Thoracic aorta (tissue), 2 donors: ENCODE results near the gene DEF6. TPM values are rescaled to one million over a fixed set of nuclear protein-coding genes. Genes with fewer than 3 reads are reported as not detected.
"Not testable (repeated sequence)": the region's sequence is repeated elsewhere in the genome, so short reads cannot be mapped to it uniquely, and the experiment has no call there.

ENCODE experiments used
- ATAC-seq: fragments of 150-250 bp; one replicate; pipeline ENCODE4 v1.8.0; 2017; ENCODE audit warnings: low read depth; ENCODE audit not compliant: insufficient number of reproducible peaks, low FRiP score
- DNase-seq: peaks from one replicate; pipeline ENCODE4 v3.0.0-alpha.2; 2020; ENCODE audit warnings: low spot score
- H3K27ac ChIP-seq, 2 donors: fragments of 200-600 bp; sonication (generic); 1 replicate in 1 of 2; 2 replicates in 1 of 2; pipeline ENCODE4 v1.5.1; 2016; ENCODE audit warnings: mild to moderate bottlenecking in 2 of 2, moderate library complexity in 2 of 2
- H3K27me3 ChIP-seq: fragments of 200-600 bp; sonication (generic); replicated peaks from 2 replicates; pipeline ENCODE4 v1.6.0; 2016; ENCODE audit warnings: mild to moderate bottlenecking; ENCODE audit not compliant: insufficient read depth
- H3K36me3 ChIP-seq: fragments of 200-600 bp; sonication (generic); one replicate; pipeline ENCODE4 v1.5.1; 2016
- H3K4me1 ChIP-seq, 2 donors: fragments of 200-600 bp; sonication (generic); 1 replicate in 1 of 2; 2 replicates in 1 of 2; pipeline versions ENCODE4 v1.5.1 to v1.6.0; 2016; ENCODE audit warnings: low read depth in 2 of 2, mild to moderate bottlenecking in 1 of 2; ENCODE audit not compliant: control insufficient read depth in 1 of 2
- H3K4me3 ChIP-seq: fragments of 200-600 bp; sonication (generic); 2 replicates; pipeline ENCODE4 v1.5.1; 2016; ENCODE audit warnings: mild to moderate bottlenecking
- H3K9me3 ChIP-seq: fragments of 200-600 bp; sonication (generic); 2 replicates; pipeline ENCODE4 v1.5.1; 2016
- CTCF ChIP-seq: fragments of 200-600 bp; sonication (generic); IDR thresholded peaks from one replicate; pipeline ENCODE4 v1.5.1; 2019; ENCODE audit warnings: antibody characterized with exemption
- total RNA-seq, 2 donors: library from RNA; depleted of rRNA; stranded (reverse); fragments of >200 nt; gene quantifications; one replicate each; pipeline versions ENCODE4 v1.1.0 to v1.2.3, GENCODE V29; 2016

The DEF6 gene
- total RNA-seq, 2 donors from 2014 or later, result 7.6 to 9.1 TPM

- no peaks in the 10 kb centered on the region for H3K36me3 ChIP-seq
- no peaks in the 10 kb centered on the region for H3K9me3 ChIP-seq
- H3K27me3 ChIP-seq, result no peaks in the 10 kb centered on the region
- TF ChIP-seq CTCF, result no peak
- no peak for DNase-seq
- no peak overlapping the region for H3K4me3 ChIP-seq
- H3K4me1 ChIP-seq, result peaks cover 0 to 4% of the 10 kb centered on the region in 2 donors
- no peak overlapping the region for H3K27ac ChIP-seq
- ATAC-seq, result no peak
These were observed 5.1 kb downstream of the DEF6 start for GRCh38 chr6:35302604-35303241.

DNA sequence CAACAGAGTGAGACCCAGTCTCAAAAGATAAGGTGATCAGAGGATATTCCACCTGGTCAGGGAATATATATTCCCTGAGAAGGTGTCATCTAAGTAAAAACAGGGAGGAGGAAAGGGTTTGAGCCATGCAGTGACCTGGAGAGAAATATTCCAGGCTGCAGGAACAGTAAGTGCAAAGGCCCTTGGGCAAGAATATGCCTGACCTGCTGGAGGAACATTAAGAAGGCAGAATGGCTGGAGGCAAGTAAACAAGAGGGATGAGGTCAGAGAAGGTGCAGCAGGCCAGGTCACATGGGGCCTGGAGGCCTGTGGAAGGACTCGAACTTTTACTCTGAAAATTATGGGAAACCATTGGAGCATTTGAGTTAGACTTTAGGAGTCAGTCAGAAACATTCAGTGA lies 6.7 kb downstream of the DEF6 start:
- TF ChIP-seq CTCF, result no peak
- DNase-seq, result no peak
- Histone ChIP-seq H3K36me3 (no peaks in the 10 kb centered on the region), H3K4me1 (no peaks in the 10 kb centered on the region), H3K4me3 (no peak overlapping the region), H3K27ac (no peak overlapping the region), H3K27me3 (no peaks in the 10 kb centered on the region), H3K9me3 (no peaks in the 10 kb centered on the region)
- ATAC-seq, result no peak

GRCh38 chr6:35305117-35305516 lies 7.5 kb downstream of the DEF6 start:
- no peak overlapping the region for H3K27ac ChIP-seq
- no peak for DNase-seq
- H3K4me1 ChIP-seq, result no peaks in the 10 kb centered on the region
- no peak for TF ChIP-seq CTCF
- H3K27me3 ChIP-seq, result no peaks in the 10 kb centered on the region
- H3K4me3 ChIP-seq, result no peak overlapping the region
- H3K36me3 ChIP-seq, result no peaks in the 10 kb centered on the region
- ATAC-seq, result no peak
- no peaks in the 10 kb centered on the region for H3K9me3 ChIP-seq

DNA sequence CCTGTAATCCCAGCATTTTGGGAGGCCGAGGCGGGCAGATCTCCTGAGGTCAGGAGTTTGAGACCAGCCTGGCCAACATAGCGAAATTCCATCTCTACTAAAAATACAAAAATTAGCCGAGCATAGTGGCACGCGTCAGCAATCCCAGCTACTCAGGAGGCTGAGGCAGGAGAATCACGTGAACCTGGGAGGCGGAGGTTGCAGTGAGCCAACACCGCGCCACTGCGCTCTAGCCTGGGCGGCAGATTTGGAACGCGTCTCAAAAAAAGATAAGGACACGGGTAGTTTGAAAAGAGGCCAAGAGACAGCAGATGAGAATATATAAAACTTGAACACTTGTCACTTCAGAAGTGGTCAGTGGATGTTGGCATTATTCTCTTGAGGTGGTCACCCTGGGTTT lies 9.5 kb downstream of the DEF6 start:
- DNase-seq, H3K36me3 ChIP-seq, ATAC-seq, H3K4me3 ChIP-seq, H3K9me3 ChIP-seq, H3K27me3 ChIP-seq, H3K4me1 ChIP-seq, H3K27ac ChIP-seq: not testable (repeated sequence)

DNA sequence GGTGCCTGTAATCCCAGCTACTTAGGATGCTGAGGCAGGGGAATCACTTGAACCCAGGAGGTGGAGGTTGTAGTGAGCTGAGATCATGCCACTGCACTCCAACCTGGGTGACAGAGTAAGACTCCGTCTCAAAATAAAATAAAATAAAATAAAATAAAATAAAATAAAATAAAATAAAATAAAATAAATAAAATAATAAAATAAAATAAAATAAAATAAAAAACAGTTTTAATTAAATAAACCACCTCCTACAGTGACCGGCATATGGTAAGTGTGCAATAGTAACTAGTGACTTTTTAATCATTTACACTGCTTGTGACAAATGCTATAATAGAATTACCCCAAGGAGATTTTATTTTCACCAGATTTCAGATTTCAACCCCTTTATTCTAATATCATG lies 10.9 kb downstream of the DEF6 start:
- H3K4me1 ChIP-seq, result not testable (repeated sequence)

GRCh38 chr6:35309611-35310264 lies 12.1 kb downstream of the DEF6 start:
- no peak for ATAC-seq

More for the DNA sequence above, 10.9 kb downstream of the DEF6 start:
- not testable (repeated sequence) for ATAC-seq, H3K27me3 ChIP-seq, H3K4me3 ChIP-seq, H3K9me3 ChIP-seq, H3K27ac ChIP-seq, DNase-seq, H3K36me3 ChIP-seq

More at GRCh38 chr6:35309611-35310264, 12.1 kb downstream of the DEF6 start:
- Histone ChIP-seq H3K4me3 (no peak overlapping the region), H3K36me3 (no peaks in the 10 kb centered on the region), H3K27ac (no peak overlapping the region), H3K4me1 (peaks cover 0 to 4% of the 10 kb centered on the region in 2 donors), H3K9me3 (no peaks in the 10 kb centered on the region), H3K27me3 (no peaks in the 10 kb centered on the region)
- no peak for TF ChIP-seq CTCF
- DNase-seq, result no peak
